ENCODE results near the gene CAPN2.

DNA sequence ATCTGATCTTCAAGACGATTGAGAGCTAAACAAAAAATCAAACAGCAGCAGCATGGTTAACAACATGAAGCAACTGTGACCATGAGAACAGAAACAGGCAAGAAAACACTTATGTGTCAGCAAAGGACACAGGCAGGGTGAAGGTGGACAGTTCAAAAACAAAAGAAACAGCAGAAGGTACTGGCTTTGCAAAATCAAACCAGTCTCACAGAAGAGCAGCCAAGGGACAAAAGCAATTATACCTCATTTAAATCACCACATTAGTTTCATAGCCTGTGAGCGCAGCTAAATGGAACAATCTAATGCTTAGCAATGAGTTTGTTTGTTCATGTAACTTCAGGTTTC lies 59.1 kb downstream of the CAPN2 start:
- TF ChIP-seq CTCF (IDR thresholded peaks at IDR 0.05), result no peak
- no peak for TF ChIP-seq POLR2A (IDR thresholded peaks at IDR 0.05)
